ENCODE data around the gene JUNB.

Gene JUNB

DNA sequence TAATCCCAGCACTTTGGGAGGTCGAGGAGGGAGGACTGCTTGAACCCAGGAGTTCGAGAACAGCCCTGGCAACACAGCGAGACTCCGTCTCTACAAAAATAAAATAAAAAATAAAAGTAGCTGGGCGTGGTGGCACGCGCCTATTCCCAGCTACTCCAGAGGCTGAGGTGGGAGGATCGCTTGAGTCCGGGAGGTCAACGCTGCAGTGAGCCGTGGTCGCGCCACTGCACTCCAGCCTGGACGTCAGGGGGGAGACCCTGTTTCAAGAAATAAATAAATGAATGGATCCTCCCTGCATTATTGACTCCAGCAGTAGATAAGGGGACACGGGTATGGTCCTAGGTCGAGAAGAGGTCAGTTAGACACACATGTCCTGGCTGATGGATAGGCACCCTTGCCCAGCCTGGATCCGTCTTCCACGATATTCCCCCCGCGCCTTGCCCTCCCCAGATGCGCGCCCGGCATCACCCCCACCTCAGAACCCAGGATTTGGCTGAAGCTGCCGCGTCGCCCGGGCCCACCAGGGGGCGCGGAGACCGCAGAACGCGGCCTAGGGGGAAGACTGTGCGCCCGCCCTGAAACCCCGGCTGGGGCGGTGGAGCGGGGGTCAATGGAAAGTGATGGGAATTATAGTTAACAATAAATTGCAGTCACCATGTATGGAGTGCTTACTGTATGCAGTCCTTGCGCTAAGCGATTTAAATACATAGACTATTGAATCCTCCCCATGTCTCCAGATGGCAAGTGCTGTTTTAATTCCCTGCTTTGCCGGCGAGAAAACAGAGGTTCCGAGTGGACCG lies 13.9 kb upstream of the JUNB start:
- peak; percentile 73 for ATAC-seq

DNA sequence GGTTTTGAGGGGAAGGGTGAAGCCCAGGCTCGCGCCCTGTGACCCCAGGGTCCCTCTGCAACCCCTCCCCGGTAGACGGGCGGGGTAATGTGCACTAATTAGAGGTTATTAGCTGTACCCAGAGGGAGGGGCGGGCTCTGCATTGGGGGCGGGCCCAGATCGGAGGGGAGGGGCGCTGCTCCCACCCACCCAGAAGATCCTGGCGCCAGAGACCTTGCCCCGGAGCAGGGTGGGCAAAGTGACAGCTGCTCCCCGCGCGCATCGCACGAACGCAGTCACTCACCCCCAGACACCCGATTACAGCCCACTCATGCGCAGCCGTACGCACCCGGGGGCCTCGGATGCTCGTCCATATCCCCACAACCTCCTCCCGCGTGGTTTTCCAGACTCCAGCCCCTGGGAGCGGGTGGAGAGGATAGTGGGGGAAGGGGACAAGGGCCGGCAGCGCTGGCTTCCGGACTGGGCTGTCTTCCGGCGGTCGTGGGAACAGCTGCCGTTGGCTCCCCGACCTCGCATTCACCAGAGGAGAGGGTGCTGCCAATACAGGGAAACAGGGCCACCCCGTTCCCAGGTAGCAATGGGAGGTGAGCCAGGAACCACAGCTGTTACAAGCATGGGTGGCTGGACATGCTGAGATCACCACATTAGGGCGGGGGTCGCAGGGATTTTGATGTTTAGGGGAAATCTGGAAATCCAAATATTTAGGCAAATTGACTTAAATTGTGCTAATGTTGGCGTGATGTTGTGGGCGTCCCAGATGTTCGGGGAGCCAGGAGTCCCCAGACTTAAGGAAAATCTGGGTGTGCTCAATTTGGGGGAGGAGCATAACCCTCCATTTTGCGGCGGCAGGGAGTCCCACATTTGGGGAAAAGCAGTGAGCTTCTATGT lies 13.0 kb upstream of the JUNB start:
- peak; percentile 51 for ATAC-seq
- TF ChIP-seq TOX (CRISPR knock-in tag; IDR thresholded peaks at IDR 0.05; ENCODE audit: borderline replicate concordance), result no peak
- TF ChIP-seq ZNF70 (CRISPR knock-in tag; IDR thresholded peaks at IDR 0.05), result no peak
- TF ChIP-seq TCF4 (CRISPR knock-in tag; IDR thresholded peaks at IDR 0.05; ENCODE audit: borderline replicate concordance), result peak; percentile 40; the same call in 1 of the 2 replicates
- no peak for TF ChIP-seq ESRRG (CRISPR knock-in tag; IDR thresholded peaks at IDR 0.05)

More for the DNA sequence above, 13.9 kb upstream of the JUNB start:
- TF ChIP-seq, protein P1, sequence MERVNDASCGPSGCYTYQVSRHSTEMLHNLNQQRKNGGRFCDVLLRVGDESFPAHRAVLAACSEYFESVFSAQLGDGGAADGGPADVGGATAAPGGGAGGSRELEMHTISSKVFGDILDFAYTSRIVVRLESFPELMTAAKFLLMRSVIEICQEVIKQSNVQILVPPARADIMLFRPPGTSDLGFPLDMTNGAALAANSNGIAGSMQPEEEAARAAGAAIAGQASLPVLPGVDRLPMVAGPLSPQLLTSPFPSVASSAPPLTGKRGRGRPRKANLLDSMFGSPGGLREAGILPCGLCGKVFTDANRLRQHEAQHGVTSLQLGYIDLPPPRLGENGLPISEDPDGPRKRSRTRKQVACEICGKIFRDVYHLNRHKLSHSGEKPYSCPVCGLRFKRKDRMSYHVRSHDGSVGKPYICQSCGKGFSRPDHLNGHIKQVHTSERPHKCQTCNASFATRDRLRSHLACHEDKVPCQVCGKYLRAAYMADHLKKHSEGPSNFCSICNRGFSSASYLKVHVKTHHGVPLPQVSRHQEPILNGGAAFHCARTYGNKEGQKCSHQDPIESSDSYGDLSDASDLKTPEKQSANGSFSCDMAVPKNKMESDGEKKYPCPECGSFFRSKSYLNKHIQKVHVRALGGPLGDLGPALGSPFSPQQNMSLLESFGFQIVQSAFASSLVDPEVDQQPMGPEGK (CRISPR knock-in tag; IDR thresholded peaks at IDR 0.05; ENCODE audit: borderline replicate concordance), result peak; percentile 94; the same call in 1 of the 2 replicates
- TF ChIP-seq, protein P2, sequence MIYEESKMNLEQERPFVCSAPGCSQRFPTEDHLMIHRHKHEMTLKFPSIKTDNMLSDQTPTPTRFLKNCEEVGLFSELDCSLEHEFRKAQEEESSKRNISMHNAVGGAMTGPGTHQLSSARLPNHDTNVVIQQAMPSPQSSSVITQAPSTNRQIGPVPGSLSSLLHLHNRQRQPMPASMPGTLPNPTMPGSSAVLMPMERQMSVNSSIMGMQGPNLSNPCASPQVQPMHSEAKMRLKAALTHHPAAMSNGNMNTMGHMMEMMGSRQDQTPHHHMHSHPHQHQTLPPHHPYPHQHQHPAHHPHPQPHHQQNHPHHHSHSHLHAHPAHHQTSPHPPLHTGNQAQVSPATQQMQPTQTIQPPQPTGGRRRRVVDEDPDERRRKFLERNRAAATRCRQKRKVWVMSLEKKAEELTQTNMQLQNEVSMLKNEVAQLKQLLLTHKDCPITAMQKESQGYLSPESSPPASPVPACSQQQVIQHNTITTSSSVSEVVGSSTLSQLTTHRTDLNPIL (CRISPR knock-in tag; IDR thresholded peaks at IDR 0.05; ENCODE audit: low read depth), result no peak

DNA sequence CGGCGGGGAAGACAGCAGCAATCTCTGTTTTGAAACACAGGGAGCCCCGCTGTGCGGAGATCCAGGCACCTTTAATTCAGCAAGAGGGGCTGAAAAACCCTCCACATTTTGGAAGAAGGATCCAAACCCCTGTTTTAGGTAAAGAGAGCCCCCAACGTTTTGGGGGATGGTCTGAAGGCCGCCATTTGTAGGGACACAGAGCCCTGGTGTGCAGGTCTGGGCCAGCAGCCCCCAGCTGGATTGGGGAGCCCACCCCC lies 12.5 kb upstream of the JUNB start:
- no peak for ATAC-seq
- TF ChIP-seq SNAI2 (CRISPR knock-in tag; IDR thresholded peaks at IDR 0.05), result no peak
- TF ChIP-seq ZFP30 (CRISPR knock-in tag; IDR thresholded peaks at IDR 0.05), result no peak
- no peak for TF ChIP-seq GLIS3 (CRISPR knock-in tag; IDR thresholded peaks at IDR 0.05)
- TF ChIP-seq ARNTL (CRISPR knock-in tag; IDR thresholded peaks at IDR 0.05; ENCODE audit: borderline replicate concordance, low read depth), result no peak
- no peak for TF ChIP-seq TCF4 (CRISPR knock-in tag; IDR thresholded peaks at IDR 0.05; ENCODE audit: borderline replicate concordance)
- TF ChIP-seq ZNF8 (CRISPR knock-in tag; IDR thresholded peaks at IDR 0.05), result no peak

DNA sequence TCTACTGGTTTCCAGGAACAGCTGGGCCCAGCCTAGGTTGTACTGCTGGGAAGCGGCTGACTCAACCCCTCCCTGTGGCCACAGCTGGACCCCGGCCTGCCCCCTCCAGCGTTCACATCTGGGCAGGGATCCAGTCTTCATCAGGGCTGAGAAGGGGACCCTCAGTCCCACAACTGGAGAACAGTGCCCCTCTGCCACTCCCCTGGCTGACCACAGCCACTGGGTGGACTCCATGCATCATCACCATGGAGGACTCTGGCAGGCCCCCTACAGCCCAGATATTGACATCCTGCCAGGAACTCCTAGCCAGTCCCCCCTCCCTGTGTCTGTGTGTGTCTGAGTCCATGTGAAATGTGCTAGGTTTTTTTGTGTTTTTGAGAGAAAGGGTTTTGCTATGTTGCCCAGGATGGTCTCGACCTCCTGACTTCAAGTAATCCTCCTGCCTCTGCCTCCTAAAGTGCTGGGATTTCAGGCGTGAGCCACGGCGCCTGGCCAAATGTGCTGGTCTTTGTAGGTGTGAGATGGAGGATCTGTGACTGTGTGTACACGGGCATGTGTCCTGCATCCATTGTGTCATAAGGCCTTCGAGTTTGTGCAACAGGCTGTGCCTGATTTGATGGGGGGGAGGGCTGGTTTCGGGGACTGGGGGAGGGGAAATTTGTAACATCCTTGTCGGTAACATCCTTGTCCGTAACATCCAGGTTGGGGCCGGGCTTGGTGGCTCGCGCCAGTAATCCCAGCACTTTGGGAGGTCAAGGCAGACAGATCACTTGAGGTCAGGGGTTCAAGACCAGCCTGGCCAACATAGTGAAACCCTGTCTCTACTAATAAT lies 11.9 kb upstream of the JUNB start:
- ATAC-seq, result peak; percentile 5; the same call in 1 of the 3 replicates
- TF ChIP-seq ZNF8 (CRISPR knock-in tag; IDR thresholded peaks at IDR 0.05) (peak; percentile 41; the same call in 1 of the 2 replicates), RARB (CRISPR knock-in tag; IDR thresholded peaks at IDR 0.05) (no peak)

DNA sequence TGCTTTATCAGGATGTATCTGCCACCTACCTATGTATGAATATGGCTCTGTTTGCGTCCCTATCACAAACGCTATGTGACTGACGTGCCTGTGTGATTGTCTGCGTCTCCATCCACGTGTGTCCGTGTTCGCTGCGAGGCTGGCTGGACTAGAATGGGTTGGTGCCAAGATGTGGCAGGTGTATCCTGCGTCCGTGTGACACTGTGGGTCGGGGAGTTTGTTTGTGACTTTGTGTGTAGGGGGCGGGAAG lies 9.2 kb upstream of the JUNB start:
- no peak for TF ChIP-seq BACH2 (CRISPR knock-in tag; IDR thresholded peaks at IDR 0.05; ENCODE audit: borderline replicate concordance)
- TF ChIP-seq TOX (CRISPR knock-in tag; IDR thresholded peaks at IDR 0.05; ENCODE audit: borderline replicate concordance), result no peak
- TF ChIP-seq TCF4 (CRISPR knock-in tag; IDR thresholded peaks at IDR 0.05; ENCODE audit: borderline replicate concordance), result no peak
- no peak for TF ChIP-seq ISL1 (CRISPR knock-in tag; IDR thresholded peaks at IDR 0.05)
- TF ChIP-seq, protein P3, sequence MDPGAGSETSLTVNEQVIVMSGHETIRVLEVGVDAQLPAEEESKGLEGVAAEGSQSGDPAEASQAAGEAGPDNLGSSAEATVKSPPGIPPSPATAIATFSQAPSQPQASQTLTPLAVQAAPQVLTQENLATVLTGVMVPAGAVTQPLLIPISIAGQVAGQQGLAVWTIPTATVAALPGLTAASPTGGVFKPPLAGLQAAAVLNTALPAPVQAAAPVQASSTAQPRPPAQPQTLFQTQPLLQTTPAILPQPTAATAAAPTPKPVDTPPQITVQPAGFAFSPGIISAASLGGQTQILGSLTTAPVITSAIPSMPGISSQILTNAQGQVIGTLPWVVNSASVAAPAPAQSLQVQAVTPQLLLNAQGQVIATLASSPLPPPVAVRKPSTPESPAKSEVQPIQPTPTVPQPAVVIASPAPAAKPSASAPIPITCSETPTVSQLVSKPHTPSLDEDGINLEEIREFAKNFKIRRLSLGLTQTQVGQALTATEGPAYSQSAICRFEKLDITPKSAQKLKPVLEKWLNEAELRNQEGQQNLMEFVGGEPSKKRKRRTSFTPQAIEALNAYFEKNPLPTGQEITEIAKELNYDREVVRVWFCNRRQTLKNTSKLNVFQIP (CRISPR knock-in tag; IDR thresholded peaks at IDR 0.05; ENCODE audit: borderline replicate concordance, low read depth), result no peak
- TF ChIP-seq, protein P4, sequence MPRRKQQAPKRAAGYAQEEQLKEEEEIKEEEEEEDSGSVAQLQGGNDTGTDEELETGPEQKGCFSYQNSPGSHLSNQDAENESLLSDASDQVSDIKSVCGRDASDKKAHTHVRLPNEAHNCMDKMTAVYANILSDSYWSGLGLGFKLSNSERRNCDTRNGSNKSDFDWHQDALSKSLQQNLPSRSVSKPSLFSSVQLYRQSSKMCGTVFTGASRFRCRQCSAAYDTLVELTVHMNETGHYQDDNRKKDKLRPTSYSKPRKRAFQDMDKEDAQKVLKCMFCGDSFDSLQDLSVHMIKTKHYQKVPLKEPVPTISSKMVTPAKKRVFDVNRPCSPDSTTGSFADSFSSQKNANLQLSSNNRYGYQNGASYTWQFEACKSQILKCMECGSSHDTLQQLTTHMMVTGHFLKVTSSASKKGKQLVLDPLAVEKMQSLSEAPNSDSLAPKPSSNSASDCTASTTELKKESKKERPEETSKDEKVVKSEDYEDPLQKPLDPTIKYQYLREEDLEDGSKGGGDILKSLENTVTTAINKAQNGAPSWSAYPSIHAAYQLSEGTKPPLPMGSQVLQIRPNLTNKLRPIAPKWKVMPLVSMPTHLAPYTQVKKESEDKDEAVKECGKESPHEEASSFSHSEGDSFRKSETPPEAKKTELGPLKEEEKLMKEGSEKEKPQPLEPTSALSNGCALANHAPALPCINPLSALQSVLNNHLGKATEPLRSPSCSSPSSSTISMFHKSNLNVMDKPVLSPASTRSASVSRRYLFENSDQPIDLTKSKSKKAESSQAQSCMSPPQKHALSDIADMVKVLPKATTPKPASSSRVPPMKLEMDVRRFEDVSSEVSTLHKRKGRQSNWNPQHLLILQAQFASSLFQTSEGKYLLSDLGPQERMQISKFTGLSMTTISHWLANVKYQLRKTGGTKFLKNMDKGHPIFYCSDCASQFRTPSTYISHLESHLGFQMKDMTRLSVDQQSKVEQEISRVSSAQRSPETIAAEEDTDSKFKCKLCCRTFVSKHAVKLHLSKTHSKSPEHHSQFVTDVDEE (CRISPR knock-in tag; IDR thresholded peaks at IDR 0.05), result no peak
- TF ChIP-seq PPARA (CRISPR knock-in tag; IDR thresholded peaks at IDR 0.05; ENCODE audit: borderline replicate concordance), result no peak
- TF ChIP-seq ZNF565 (CRISPR knock-in tag; conservative IDR thresholded peaks at IDR 0.05; ENCODE audit: low read depth), result no peak
- TF ChIP-seq ZFP30 (CRISPR knock-in tag; IDR thresholded peaks at IDR 0.05), result no peak
- no peak for TF ChIP-seq ZNF70 (CRISPR knock-in tag; IDR thresholded peaks at IDR 0.05)
- TF ChIP-seq OSR1 (CRISPR knock-in tag; IDR thresholded peaks at IDR 0.05), result no peak
- no peak for TF ChIP-seq SNAI2 (CRISPR knock-in tag; IDR thresholded peaks at IDR 0.05)
- TF ChIP-seq ARNTL (CRISPR knock-in tag; IDR thresholded peaks at IDR 0.05; ENCODE audit: borderline replicate concordance, low read depth), result no peak
- TF ChIP-seq CSDC2 (CRISPR knock-in tag; IDR thresholded peaks at IDR 0.05), result no peak
- no peak for TF ChIP-seq ZNF8 (CRISPR knock-in tag; IDR thresholded peaks at IDR 0.05)
- TF ChIP-seq ESRRG (CRISPR knock-in tag; IDR thresholded peaks at IDR 0.05), result no peak
- TF ChIP-seq, protein P5, sequence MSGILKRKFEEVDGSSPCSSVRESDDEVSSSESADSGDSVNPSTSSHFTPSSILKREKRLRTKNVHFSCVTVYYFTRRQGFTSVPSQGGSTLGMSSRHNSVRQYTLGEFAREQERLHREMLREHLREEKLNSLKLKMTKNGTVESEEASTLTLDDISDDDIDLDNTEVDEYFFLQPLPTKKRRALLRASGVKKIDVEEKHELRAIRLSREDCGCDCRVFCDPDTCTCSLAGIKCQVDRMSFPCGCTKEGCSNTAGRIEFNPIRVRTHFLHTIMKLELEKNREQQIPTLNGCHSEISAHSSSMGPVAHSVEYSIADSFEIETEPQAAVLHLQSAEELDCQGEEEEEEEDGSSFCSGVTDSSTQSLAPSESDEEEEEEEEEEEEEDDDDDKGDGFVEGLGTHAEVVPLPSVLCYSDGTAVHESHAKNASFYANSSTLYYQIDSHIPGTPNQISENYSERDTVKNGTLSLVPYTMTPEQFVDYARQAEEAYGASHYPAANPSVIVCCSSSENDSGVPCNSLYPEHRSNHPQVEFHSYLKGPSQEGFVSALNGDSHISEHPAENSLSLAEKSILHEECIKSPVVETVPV (CRISPR knock-in tag; IDR thresholded peaks at IDR 0.05), result no peak
- no peak for TF ChIP-seq RARB (CRISPR knock-in tag; IDR thresholded peaks at IDR 0.05)
- TF ChIP-seq ZC3H10 (CRISPR knock-in tag; IDR thresholded peaks at IDR 0.05), result no peak
- no peak for TF ChIP-seq ZFP3 (CRISPR knock-in tag; IDR thresholded peaks at IDR 0.05)
- no peak for ATAC-seq
